HG02588 (cell line): Measurements from ENCODE around the gene KRTAP19-2.
"Not testable (repeated sequence)": the region's sequence is repeated elsewhere in the genome, so short reads cannot be mapped to it uniquely, and the experiment has no call there.

Experiments used
- ATAC-seq: cut with Tn5 transposase; IDR thresholded peaks from one replicate; pipeline ENCODE4 v1.9.1; 2021; ENCODE audit warnings: mild to moderate bottlenecking, moderate library complexity; ENCODE audit not compliant: unreplicated experiment

The KRTAP19-2 gene, protein sequence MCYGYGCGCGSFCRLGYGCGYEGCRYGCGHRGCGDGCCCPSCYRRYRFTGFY

DNA sequence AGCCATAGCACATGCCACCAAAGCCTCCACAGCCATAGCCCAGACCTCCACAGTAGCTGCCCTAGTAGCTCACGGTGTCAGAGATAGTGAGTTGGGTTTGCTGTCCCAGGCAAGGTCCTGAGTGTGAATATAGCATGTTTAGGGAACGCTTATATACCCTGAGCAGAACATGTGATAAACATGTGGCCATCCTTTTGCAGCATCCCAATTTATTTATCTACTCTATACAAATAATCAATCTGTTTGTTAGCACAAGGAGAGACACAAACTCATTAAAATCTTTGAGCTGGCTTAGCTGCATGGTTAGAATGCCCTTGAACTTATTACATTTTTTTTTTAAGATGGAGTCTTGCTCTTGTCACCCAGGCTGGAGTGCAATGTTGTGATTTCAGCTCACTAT, at the start of gene KRTAP19-2:
KRTAP19-2 (minus strand) TSS at position 101 of the 400 bp plus-strand sequence; CDS start at position 13, 88 bp downstream.
- ATAC-seq: no peak

DNA sequence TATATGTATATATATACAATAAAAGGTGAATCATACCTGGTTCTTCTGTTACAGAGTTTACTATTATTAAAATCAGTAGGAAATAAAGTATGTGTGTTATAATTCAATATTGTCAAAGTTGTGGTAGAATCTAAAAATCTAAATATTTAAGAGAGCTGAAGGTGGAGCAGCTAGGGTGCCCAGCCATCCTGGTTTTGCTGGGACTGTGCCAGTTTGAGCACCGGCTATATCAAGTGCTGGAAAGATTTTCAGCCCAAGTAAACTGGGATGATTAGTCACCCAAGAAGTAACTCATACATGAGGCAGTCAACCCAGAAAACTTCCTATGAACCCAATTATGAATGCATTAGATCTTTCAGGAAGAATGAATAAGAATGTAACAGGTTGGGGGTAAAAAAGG, 31.6 kb upstream of the KRTAP19-2 start:
- ATAC-seq: no peak

DNA sequence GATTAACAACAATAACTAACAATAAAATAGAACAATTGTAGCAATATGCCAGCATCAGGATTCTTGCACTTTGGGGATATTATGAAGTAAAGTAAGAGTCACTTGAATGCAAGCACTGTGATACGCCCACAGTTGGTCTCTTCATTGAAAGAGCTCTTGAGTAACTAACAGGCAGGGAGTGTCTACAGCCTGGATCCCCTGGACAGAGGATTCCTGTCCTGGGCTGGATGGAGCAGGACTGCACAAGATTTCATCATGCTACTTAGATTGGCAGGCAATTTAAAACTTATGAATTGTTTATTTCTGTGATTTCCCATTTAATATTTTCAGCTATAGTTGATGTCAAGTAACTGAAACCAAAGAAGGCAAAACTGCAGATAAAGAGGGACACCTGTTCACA, 28.4 kb upstream of the KRTAP19-2 start:
- no peak for ATAC-seq

DNA sequence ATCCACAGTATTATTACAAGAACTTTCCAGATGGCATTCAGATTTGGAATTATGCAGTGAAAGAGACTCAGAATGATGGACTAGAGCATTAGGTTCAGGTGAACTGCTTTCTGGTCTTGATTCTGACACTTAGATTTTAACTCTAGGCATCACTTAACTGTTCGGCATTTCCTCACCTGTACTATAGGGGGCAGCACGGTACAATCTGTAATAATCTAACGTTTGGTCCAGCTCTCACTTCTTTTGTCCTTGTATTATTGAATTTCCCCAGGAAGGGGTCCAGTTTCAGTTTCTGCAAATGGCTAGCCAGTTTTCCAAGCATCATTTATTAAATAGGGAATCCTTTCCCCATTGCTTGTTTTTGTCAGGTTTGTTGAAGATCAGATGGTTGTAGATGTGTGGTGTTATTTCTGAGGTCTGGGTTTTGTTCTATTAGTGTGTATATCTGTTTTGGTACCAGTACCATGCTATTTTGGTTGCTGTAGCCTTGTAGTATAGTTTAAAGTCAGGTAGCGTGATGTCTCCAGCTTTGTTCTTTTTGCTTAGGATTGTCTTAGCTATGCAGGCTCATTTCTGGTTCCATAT, 18.5 kb upstream of the KRTAP19-2 start:
- ATAC-seq: not testable (repeated sequence)

DNA sequence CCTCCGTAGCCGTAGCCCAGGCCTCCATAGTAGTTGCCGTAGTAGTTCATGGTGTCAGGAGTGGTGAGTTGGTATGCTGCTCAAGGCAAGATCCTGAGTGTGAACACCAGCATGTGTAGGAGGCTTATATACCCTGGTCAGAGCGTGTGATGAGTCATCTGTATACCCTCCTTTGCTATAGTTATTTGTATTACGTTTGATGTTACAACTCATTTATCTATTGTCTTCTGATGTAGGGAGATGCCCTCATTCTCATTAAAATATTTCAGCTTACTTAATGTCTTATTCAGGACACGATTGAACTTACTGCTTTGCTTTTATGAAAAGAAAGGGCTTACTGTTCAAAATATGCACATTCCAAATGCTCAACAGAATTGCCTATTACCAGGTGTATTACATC, 14.8 kb upstream of the KRTAP19-2 start, which contains the start of gene KRTAP19-5:
KRTAP19-5 (minus strand) TSS at position 101 of the 400 bp plus-strand sequence; CDS start at position 50, 51 bp downstream.
- no peak for ATAC-seq

DNA sequence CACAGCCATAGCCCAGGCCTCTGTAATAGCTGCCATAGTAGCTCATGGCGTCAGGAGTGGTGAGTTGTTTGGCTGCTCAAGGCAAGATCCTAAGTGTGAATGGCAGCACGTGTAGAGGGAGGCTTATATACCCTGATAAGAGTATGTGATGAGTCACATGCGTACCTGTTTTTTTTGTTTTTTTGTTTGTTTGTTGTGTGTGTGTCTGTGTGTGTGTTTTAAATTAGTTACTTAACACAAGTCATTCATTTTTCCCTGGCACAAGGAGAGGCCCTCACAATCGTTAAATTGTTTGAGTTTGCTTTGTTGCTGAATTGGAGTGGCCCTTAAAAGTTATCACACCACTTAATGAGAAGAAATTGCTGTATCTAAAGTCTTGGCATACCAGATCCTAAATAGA, 9.8 kb upstream of the KRTAP19-2 start, which contains the start of gene KRTAP19-4:
KRTAP19-4 (minus strand) TSS at position 101 of the 400 bp plus-strand sequence; CDS start at position 46, 55 bp downstream.
- ATAC-seq: no peak

DNA sequence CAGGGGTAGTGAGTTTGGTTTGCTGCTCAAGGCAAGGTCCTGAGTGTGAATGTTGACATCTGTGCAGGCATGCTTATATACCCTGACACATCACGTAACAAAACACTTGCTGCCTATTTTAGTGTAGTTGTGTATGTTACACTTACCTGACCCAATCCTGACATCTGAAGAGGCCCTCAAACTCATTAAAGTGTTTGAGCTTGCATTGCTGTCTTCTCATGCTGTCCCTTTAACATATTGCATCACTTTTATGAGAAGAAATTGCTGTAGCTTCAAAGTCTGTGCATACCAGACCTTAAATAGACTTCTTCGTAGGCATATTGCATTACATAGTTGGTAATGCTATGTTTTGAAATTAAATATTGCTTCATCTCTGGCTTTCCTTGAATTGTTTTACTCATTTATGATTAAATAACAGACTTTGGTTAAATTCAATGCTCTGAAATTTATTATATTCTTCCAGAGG, 4.8 kb upstream of the KRTAP19-2 start, which contains the start of gene KRTAP19-3:
KRTAP19-3 (minus strand) TSS at position 51 of the 466 bp plus-strand sequence. CDS start 56 bp downstream, outside the sequence.
- ATAC-seq: no peak

DNA sequence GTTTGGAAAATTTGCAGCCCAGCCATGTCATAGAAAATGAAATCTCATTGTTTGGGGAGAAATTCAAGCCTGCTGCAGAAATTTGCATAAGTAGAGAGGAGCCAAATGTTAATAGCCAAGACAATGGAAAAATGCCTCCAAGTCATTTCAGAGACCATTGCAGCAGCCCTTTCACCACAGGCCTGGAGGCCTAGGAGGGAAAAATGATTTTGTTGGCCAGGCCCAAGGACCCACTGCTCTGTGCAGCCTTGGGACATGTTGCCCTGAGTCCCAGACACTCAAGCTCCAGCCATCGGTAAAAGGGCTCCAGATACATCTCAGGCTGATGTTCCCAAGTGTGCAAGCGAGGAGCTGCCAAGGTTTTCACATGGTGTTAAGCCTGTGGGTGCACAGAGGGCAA, 1.1 kb downstream of the KRTAP19-2 start:
- no peak for ATAC-seq

DNA sequence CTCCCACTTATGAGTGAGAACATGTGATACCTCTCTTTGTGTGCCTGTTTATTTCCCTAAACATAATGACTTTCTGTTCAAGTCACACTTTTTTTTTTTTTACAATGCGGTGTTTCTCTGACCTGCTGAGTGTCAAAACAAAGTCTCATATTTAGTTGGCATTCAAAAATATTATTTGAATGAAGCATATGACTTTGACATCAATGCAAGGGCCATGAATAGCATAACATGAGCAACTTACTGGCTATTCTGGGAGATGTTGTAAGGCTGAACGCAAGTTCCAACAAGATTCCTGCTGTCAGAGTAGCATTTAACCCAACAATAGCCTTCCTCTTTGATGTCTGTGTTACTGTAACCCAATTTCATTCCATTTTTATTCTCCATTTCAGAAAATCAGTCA, 5.1 kb downstream of the KRTAP19-2 start:
- no peak for ATAC-seq

DNA sequence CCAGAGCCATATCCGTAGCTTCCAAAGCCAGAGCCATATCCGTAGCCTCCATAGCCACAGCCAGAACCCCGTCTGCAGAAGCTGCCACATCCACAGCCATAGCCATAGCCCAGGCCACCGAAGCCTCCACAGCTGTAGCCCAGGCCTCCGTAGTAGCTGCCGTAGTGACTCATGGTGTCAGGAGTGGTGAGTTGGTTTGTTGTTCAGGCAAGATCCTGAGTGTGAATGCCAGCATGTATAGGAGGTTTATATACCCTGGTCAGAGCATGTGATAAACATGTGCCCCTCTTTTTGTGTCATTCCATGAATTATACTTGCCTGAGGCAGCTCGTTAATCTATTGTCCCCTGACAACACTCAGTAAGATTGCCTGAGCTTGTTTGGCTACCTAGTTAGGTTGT, 7.1 kb downstream of the KRTAP19-2 start, which contains the start of gene KRTAP19-1:
KRTAP19-1 (minus strand) TSS at position 223 of the 400 bp plus-strand sequence; CDS start at position 173, 50 bp downstream.
- no peak for ATAC-seq

DNA sequence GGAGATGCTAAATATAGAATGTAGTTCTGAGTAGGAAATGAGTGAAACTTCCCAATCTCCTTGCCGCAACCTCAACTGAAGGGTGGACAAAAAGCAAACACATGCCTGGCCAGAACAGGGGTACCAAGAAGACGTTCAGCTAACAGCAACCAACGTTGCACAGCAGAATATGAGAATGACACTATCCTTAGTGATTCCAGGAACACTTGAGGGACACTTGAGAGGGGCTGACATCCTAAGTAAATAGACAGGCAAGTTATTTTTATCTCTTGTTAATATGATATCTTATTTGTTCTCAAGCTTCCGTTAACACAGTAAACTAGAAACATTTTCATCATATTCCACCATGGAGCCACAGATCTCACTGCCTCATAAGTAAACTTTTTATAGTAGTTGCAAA, 8.0 kb downstream of the KRTAP19-2 start:
- no peak for ATAC-seq

DNA sequence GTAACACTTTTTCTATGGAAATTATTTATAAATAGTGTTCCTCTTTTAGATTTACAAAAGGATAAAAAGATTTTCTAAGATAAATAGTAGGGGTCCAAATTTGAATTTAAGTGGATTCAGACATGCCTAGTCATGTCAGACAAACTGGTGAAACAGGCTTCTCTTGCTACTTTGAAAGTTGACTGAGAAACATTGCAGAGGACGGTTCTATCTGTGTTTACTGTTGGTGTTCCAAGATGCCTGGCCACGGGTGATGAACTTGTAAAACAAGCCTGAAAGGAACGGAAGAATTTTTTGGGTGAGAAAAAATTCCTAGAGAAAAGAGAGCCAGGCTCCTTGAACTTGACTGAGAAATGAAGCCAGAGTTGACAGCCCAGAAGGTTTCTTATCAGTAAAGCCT, 9.2 kb downstream of the KRTAP19-2 start:
- no peak for ATAC-seq

DNA sequence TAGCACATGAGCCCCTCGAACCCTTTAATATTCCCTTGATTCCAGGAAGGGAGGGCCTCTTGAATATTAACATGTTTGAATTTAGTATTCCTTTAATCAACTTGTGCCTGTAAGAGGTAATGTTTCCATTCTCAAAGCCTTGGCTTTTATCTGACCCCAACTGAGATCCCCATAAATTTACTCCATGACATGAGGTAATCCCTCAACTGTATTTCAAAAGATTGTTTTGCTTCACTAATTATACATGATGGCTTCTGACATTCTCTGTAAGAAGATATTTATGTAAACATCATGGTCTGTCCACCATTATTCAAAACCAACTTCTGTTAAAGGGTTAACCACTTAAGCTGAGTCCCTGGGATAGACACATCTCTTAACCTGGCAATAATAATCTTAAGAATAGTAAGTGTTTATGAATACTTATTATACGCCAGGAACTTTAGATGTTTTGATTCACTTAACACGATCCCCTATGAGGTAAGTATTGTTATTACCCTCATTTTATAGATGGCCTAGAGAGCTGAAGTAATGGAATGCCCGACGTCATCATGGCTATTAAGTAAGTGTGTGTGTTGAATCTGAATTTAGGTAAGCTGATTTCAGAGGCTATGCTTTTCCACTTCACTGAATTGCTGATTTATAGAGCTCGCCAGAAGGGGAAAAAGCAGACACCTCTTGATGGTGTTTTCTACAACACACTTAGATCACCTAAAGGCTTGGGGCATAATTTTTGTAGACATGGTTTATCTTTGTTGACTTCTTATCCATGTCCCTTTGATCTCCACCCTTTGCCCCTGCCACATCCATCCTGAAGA, 18.1 kb downstream of the KRTAP19-2 start:
- ATAC-seq: no peak

DNA sequence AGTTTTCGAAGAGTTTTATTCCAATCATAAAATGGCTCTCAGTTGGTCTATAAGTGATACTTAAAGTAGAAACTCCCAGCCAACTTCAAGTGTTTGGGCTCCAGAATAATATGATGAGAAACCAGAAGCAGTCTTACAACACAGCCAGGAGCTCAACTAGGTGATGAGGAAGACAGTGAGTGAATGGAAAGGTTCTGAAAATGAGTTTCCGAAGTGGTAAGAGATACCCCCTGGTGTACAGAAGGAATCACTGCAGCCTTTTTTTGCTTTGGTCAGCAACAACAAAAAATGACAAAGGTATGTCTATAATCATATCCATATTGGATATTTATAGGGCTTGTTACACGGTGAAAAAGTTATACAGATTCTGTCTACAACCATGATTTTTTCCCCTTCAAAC, 23.5 kb downstream of the KRTAP19-2 start:
- ATAC-seq: no peak

DNA sequence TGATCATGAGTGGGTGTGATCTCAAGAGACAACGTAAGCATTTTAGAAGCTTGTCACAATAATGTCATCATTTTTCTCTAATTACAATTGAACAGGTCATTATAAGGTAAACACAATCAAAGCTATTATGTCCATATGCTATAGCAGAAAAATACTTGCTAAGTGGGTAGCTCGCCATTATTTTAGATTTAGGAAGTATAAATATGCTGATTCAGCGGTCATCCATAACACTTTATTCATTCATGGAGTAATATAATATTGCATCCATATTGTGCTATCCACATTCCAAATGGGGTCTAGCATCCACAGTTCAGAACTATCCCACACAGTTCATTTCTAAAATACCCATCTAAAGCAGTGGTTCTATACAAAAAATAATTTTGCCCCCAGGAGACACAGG, 38.7 kb downstream of the KRTAP19-2 start:
- ATAC-seq: no peak

DNA sequence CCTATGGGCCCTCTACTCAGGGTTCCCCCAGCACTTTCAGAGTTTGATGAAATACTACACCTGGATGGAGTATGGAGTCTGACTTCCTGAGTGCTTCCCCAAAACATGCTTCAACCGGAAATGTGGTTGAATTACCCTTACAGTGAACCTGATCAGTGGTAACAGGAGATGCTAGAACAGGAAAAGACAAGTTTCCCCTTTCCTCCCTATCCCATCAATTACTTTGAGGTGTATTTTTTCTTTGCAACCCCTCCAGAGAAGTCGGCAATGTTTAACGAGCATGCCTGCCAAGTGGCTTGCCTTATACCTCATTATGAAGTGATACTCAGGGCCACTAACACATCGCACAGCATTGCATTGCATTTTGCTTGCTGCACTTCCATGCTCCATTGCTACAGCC, 40.2 kb downstream of the KRTAP19-2 start:
- no peak for ATAC-seq

DNA sequence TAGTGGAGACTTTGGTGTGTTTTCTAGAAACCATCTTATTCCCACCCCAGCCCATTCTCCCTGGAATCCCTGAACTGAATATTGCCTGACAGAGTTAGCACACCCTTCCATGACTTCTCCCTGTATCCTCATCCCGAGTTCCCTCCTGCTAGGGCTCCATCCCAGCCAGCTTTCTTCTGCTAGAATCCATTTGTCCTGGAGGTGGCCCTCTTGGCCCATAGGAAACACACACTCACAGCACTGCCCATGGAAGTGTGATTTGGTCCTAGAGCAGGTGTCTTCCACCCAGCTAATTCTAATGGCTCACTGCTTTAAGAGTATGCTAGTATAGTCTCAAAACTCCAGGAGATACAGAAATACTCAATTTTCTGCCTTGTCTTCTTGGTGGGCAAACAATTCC, 43.0 kb downstream of the KRTAP19-2 start:
- ATAC-seq: no peak

DNA sequence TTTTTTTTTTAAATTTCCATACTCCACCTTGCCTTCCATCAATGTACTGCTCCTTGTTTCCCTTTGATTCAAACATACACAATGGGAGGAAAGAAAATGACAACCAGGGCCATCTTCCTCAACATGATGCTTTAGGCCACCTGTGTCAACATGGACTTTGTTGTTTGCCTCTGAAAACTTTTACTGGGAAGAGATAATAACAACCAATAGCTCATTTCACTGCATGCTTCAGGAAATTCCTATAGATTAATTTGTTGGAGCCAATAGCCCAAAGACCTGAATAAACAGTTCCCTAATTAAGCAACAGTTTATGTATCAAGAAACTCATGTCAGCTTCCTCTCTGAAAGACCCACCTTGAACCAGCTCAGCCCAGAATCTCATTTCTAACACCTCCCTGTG, 44.0 kb downstream of the KRTAP19-2 start:
- no peak for ATAC-seq

DNA sequence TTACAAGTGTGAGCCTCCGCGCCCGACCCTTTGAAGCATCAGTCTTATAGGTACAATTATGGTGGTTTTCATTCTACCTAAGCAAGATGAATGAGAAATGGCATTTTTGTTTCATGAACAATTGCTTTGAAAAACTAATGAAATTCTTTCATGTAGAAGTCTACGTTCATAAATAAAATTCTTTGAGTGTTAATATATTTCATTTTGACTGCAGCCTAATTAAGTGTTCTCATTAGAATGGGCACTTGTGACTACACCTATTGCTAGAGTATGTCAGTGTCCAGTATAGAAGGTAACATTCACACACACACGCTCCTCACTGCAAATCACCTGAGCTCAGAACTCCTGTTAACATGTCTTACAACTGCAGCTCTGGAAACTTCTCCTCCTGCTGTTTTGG, 47.3 kb downstream of the KRTAP19-2 start, which contains the start of gene KRTAP15-1:
KRTAP15-1 (plus strand) TSS at position 301 of the 400 bp plus-strand sequence; CDS start at position 354, 53 bp downstream.
- no peak for ATAC-seq
